ENCODE results near the gene MVB12A. TPM values are rescaled to one million over a fixed set of nuclear protein-coding genes. Genes with fewer than 3 reads are reported as not detected.

MVB12A gene
- total and polyA plus RNA-seq, 2 experiments from 2014 or later, result 36.6 to 60.3 TPM

- TF ChIP-seq CTCF (conservative IDR thresholded peaks at IDR 0.05; ENCODE audit: low read depth in 2 of 2) (no peak), ETS1 (IDR thresholded peaks at IDR 0.05) (no peak), STAT1 (IDR thresholded peaks at IDR 0.05; ENCODE audit: unreplicated experiment) (no peak)
Measured at GRCh38 chr19:17469092-17469480, 49.2 kb downstream of the MVB12A start (continued).

- Histone ChIP-seq H4K20me1 (replicated peaks; ENCODE audit: insufficient read depth) (no peaks in the 10 kb centered on the region), H3K4me3 (peak overlapping the region; percentile 92), H2AFZ (peak overlapping the region; percentile 100), H3K27me3 (ENCODE audit: insufficient read depth) (peaks cover 24% of the 10 kb centered on the region), H3K79me2 (replicated peaks; ENCODE audit: insufficient read depth) (no peaks in the 10 kb centered on the region), H3K9me2 (ENCODE audit: insufficient read depth) (no peaks in the 10 kb centered on the region), H3F3A (replicated peaks; ENCODE audit: low read depth) (0 out of 2 replicates have a peak, but pooled peaks cover 6% of the 10 kb centered on the region), H3K27ac (ENCODE audit: low read depth) (no peak overlapping the region; the same call in 1 of the 2 replicates), H3K36me3 (ENCODE audit: insufficient read depth) (no peaks in the 10 kb centered on the region), H3K4me1 (ENCODE audit: insufficient read depth) (peaks cover 12% of the 10 kb centered on the region), H3K4me2 (peak overlapping the region; percentile 96)
- peak; percentile 98 for DNase-seq (ENCODE audit: low spot score)
- peaks cover 21% of the 10 kb centered on the region for H3K27me3 Mint-ChIP-seq (ENCODE audit: insufficient read depth, low read depth, poor library complexity)
- H3K4me3 Mint-ChIP-seq, result peak overlapping the region; percentile 94
- H3K9me3 Mint-ChIP-seq, result no peaks in the 10 kb centered on the region
- peak overlapping the region; percentile 98 for H3K27ac Mint-ChIP-seq
- H3K36me3 Mint-ChIP-seq (ENCODE audit: low read depth), result no peaks in the 10 kb centered on the region; the same call in 2 of the 3 replicates
- peaks cover 23% of the 10 kb centered on the region for H3K4me1 Mint-ChIP-seq
- peak; percentile 60 for ATAC-seq
- no peak for TF ChIP-seq CREB1 (CRISPR knock-in tag; IDR thresholded peaks at IDR 0.05; ENCODE audit: low read depth)
- TF ChIP-seq NANOG (IDR thresholded peaks at IDR 0.05; ENCODE audit: borderline replicate concordance), result no peak
- TF ChIP-seq JUNB (IDR thresholded peaks at IDR 0.05; ENCODE audit: unreplicated experiment), result no peak
- TF ChIP-seq CTCF (conservative IDR thresholded peaks at IDR 0.05; ENCODE audit: low read depth in 2 of 2), result no peak
- TF ChIP-seq EZH2phosphoT487 (IDR thresholded peaks at IDR 0.05; ENCODE audit: unreplicated experiment), result no peak
- no peak for TF ChIP-seq ZNF462 (CRISPR knock-in tag; IDR thresholded peaks at IDR 0.05)
- no peak for TF ChIP-seq ETS1 (IDR thresholded peaks at IDR 0.05)
- no peak for TF ChIP-seq ZNF331 (CRISPR knock-in tag; IDR thresholded peaks at IDR 0.05; ENCODE audit: low read depth)
- no peak for TF ChIP-seq EZH2 (IDR thresholded peaks at IDR 0.05; ENCODE audit: low read depth, unreplicated experiment)
- TF ChIP-seq STAT1 (IDR thresholded peaks at IDR 0.05; ENCODE audit: unreplicated experiment), result no peak
- no peak for TF ChIP-seq POLR2AphosphoS5 (IDR thresholded peaks at IDR 0.05; ENCODE audit: low read depth)
Measured at GRCh38 chr19:17469481-17470067, 49.7 kb downstream of the MVB12A start.
